Measurements from ENCODE around the gene SLC6A17.
A peak's percentile ranks its signal among the peaks of the same experiment; 100 is the strongest.

The SLC6A17 gene

DNA sequence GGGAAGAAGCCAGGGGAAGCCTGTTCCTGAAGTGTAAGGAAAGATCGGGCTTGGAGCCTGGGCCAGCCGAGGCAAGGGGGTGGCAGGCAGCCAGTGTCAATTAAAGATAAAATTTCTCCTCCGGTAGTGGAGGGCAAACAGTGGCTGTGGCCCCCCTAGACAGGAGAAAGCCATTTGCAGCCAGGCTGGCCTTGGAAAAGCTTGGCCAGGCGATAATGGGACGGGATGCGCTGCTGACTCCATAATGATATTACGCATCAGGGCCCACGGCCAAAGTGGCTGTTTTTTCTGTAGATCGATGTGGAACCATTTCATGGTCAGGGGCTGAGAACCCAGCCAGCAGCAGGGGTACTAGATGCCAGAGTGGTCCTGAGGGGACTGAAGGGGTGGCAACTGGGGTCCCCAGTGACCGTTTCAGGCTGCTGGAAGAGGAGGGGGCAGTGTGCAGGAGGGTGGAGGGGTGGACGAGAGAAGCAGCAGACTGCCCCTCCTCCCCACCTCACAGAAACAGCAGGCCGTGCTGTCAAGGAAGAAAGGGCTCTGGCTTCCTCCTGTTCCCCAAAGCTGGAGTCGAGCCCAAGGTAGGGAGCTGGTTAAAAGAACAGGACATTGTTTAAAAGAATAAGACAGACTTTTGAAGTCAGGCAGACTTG lies 85.0 kb downstream of the SLC6A17 start:
- DNase-seq (no peak), ATAC-seq (replicated peaks) (no peak)
- Mint-ChIP-seq H3K36me3 (peaks cover 6 to 13% of the 10 kb centered on the region in 2 donors), H3K4me3 (no peak overlapping the region), H3K27me3 (no peaks in the 10 kb centered on the region), H3K4me1 (peaks cover 22 to 58% of the 10 kb centered on the region in 2 donors), H3K9me3 (no peaks in the 10 kb centered on the region), H3K27ac (no peak overlapping the region)

DNA sequence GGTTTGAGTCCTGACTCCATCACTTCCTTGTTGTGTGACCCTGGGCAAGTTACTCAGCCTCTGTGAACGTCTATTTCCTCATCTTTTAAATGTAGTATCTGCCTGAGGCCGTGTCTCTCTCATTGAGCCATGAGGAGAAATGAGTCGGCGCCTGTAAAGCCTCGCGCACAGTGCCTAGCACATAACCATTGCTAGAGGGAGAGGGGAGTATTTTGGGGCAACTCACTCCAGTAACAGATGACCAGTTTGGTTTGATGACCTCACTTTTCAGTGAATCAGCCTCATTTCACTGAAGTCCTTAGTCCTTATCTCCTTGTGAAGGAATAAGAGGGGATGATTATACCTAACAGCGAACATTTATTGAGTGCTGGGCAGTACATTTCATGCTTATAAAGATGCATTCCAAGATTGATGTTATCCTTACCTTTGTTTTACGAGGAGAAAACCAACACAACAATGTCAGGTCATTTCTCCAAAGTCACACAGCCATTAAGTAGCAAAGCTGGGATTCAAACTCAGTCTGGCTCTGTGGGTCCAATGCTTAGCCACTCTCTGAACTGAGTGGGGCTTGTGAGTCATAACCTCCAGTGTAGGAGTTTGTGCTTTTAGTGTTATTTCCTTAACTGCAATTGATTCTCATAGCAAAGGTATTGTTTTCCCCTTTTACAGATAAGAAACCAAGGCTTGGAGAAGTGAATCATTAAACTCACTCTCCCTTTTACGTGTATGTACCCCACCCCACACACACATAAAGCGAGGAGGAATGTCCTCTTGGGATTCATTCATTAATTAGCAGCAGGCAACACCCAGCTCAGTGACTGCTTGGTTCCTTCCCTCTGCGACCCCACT lies 85.8 kb downstream of the SLC6A17 start:
- Mint-ChIP-seq H3K27ac (peak overlapping the region; percentile 80), H3K4me3 (peak overlapping the region in 1 of 2 donors; percentile 26), H3K4me1 (peaks cover 22 to 65% of the 10 kb centered on the region in 2 donors), H3K9me3 (no peaks in the 10 kb centered on the region), H3K27me3 (no peaks in the 10 kb centered on the region), H3K36me3 (peaks cover 6 to 13% of the 10 kb centered on the region in 2 donors)
- DNase-seq, result no peak
- peak; percentile 84 to 85 for ATAC-seq (replicated peaks)

DNA sequence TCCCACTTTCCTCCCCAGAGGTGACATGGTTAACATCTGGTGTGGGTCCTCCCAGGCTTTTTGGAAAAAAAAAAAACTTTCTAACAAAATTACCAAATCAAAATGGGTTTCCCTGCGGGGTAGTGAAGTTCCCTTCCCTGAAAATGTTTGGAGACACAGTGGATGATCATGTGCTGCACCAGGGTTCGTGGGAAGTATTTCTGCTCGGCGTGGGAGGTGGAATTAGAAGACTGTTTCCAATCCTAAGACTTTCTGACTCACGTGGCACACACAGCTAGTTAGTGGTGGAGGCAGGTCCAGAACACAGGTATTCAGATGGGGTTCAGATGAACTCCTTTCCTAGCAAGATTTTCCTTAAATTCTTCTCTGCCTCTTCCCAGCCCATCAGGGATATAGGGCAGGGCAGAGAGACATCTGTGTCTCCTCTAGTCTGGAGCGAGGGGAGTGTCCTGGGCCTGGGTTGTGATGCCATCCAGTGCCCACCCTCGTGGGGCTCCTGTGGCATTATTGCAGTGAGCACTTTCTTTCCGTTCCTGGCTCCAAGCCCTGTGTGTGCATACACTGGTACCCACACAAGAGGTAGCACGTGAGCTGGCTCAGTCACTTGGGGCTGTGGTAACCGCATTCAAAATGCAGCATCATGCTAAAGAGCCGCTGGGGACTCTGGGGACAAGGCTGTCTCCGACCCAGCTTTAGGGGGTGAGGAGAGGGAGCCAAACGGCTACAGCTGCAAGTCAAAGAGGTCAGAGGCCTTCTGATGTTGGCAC lies 87.3 kb downstream of the SLC6A17 start:
- peak in 1 of 2 donors; percentile 33 for ATAC-seq (replicated peaks)
- no peak overlapping the region for H3K4me3 Mint-ChIP-seq
- H3K9me3 Mint-ChIP-seq, result no peaks in the 10 kb centered on the region
- H3K36me3 Mint-ChIP-seq, result peaks cover 5 to 13% of the 10 kb centered on the region in 2 donors
- DNase-seq, result no peak
- no peaks in the 10 kb centered on the region for H3K27me3 Mint-ChIP-seq
- H3K27ac Mint-ChIP-seq, result no peak overlapping the region
- H3K4me1 Mint-ChIP-seq, result peaks cover 25 to 68% of the 10 kb centered on the region in 2 donors

DNA sequence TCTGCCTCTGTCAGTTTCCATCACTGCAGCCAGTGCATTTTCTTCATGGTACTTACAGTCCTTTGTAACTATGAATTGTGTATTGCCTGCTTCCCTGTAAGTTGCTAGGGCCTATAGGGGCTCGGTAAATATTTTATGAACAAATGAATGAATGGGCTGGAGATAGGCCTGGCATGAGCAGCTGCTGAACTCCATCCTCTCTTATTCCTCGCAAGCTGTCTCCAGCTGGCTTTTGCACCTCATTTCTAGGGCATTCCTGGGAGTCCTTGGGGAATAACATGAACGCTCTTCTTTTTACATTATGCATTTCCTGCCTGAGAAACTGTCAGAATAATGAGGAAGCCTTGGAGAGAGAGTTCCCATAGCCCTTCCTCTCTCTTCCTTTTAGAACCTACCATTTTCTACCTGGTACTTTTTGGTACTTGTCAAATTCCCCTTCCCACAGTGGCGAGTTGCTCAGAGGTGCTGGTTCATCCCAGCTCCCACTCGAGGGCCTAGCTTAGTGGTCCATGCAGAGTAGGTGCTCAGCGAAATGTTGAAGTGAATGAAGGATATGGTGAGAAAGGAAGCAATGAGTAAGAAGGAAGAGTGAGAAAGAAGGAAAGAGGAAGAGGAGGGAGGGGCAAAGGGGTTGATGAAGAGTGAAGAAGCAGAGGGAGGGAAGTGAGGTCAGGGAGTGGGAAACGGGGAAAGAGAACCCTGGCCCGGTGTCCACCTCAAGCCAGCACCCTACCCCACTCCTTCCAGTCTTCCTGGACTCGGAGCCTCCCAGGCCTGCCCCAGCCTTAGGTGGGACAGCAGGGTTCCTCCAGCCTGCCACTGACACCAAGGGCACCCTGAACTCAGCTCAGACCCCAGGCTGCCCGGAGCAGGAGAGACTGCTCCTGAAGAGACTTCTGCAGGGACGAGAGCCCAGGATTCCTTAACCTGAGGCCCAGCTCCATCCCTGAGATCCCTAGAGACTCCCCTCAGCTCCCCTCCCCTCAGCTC lies 89.4 kb downstream of the SLC6A17 start:
- no peak overlapping the region for H3K4me3 Mint-ChIP-seq
- peak overlapping the region; percentile 82 for H3K27ac Mint-ChIP-seq
- no peak for ATAC-seq (replicated peaks)
- no peak for DNase-seq
- no peaks in the 10 kb centered on the region for H3K9me3 Mint-ChIP-seq
- peaks cover 3 to 6% of the 10 kb centered on the region in 2 donors for H3K36me3 Mint-ChIP-seq
- peaks cover 39 to 82% of the 10 kb centered on the region in 2 donors for H3K4me1 Mint-ChIP-seq
- no peaks in the 10 kb centered on the region for H3K27me3 Mint-ChIP-seq

DNA sequence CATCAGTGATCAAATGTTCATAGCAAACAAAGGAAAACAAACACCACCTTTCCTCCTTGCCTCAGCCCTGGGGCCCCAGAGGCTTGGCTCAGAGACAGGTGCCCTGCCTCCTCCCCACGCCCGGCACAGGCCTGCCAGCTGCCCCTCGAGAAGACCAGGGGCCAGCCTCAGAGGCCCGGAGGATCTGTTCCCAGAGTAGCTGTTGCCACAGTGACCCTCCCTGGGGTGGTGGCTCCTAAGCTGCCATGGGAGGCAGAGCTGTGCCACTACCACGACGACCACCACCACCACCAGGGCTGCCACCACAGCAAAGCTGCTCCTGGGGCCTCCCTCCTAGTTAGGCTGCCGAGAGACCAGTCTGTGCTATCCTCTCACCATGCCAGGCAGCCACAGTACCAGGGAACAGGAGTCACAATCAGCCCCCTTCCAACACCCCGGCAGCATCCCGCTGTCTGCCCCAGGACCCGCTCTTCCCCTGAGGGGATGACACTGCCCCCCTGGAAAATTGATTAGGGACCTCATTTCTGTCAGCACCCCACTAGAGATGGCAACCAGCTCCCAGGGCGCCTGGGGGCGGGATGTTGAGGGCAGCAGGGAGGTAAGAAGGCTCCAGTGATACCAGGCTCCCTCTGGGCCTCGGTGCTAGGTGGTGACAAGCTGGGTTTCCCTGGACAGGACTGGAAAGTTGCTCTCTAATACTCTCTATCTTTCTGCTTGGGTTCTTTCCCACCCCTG lies 90.3 kb downstream of the SLC6A17 start:
- Mint-ChIP-seq H3K4me1 (peaks cover 41 to 82% of the 10 kb centered on the region in 2 donors), H3K27ac (peak overlapping the region; percentile 62), H3K9me3 (no peaks in the 10 kb centered on the region), H3K4me3 (no peak overlapping the region), H3K27me3 (no peaks in the 10 kb centered on the region), H3K36me3 (peaks cover 3% of the 10 kb centered on the region in 2 donors)
- ATAC-seq (replicated peaks) (no peak), DNase-seq (no peak)

DNA sequence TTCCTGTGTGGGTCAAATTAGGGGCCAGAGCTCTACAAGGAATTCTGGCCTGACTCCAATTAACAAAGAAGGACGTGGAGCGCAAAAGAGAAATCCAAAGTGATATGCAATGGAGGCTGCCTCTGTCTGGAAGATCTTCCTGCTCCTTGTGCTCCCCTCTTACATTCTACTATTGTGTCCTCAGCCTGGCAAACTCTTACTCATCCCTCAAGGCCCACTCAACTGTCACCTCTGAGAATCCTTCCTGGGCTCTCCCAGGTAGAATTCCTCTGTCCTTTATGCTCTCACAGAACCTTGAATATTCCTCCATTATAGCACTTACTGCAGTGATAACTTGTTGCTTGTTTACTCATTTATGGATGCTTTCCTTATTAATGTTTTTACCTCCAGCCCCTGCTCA lies 91.2 kb downstream of the SLC6A17 start:
- Mint-ChIP-seq H3K9me3 (no peaks in the 10 kb centered on the region), H3K36me3 (peaks cover 3% of the 10 kb centered on the region in 2 donors), H3K27me3 (no peaks in the 10 kb centered on the region), H3K4me1 (peaks cover 35 to 78% of the 10 kb centered on the region in 2 donors), H3K27ac (no peak overlapping the region), H3K4me3 (no peak overlapping the region)
- no peak for ATAC-seq (replicated peaks)
- DNase-seq, result no peak

DNA sequence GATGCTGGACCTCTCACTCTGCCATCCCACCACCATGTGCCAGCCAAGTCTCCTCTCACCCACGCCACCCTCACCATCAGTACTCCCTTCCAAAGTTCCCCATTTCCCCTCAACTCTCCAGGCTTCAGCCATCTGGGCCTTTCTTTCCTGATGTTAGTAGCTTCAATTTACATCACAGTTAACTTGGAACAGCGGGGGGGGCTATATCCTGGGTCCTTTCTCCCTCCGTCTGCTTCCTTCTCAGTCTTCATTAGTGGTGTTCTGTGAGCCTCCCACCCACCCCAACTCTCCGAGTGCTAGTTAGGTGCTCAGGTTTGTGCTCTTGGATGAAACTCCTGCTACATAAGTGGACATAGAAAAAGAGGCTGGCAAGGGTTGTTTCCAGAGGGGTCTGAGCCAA lies 91.8 kb downstream of the SLC6A17 start:
- Mint-ChIP-seq H3K4me3 (no peak overlapping the region), H3K27ac (no peak overlapping the region), H3K4me1 (peaks cover 33 to 78% of the 10 kb centered on the region in 2 donors), H3K27me3 (no peaks in the 10 kb centered on the region), H3K9me3 (no peaks in the 10 kb centered on the region), H3K36me3 (peaks cover 3% of the 10 kb centered on the region in 2 donors)
- DNase-seq, result no peak
- ATAC-seq (replicated peaks), result no peak

DNA sequence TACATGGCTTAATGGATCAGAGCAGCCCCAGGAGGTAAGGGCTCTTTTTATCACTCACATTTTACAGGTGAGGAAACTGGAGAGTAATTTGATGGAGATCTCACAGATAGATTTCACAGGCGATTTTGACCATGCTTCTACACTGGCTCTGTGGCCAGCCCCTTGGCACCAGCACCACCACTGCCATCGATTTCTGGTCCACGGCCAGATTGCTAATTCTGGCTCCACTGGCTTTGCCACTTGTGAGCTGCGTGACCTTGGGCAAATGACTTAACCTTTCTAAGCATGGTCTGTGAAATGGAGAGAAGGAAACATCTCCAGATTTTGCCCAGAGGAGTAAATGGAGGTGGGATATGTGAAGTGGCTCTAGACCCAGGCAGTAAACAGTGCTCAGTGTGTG lies 92.4 kb downstream of the SLC6A17 start:
- ATAC-seq (replicated peaks) (no peak), DNase-seq (no peak)
- peaks cover 33 to 74% of the 10 kb centered on the region in 2 donors for H3K4me1 Mint-ChIP-seq
- no peaks in the 10 kb centered on the region for H3K9me3 Mint-ChIP-seq
- no peak overlapping the region for H3K27ac Mint-ChIP-seq
- H3K27me3 Mint-ChIP-seq, result no peaks in the 10 kb centered on the region
- H3K36me3 Mint-ChIP-seq, result peaks cover 3% of the 10 kb centered on the region in 2 donors
- H3K4me3 Mint-ChIP-seq, result no peak overlapping the region

DNA sequence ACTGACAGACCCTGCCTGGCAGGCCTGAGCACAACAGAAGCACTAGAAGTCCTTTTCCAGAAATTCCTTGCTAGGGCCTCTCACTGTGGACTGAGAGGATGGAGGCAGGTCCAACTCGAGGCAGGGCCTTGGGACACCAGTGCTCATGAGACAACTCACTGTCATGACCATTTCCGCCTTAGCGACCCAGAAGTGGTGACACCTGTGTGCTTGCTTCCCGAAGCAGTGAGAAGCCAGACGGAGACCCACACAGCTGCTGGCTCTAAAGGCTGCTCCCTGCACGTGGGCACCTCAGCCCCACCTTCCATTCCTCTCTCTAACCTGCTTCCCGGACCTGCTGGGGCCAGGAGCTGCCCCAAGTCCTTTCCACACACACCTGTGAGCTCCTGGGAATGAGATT lies 92.9 kb downstream of the SLC6A17 start:
- no peaks in the 10 kb centered on the region for H3K9me3 Mint-ChIP-seq
- peak overlapping the region; percentile 14 to 55 for H3K4me3 Mint-ChIP-seq
- H3K27ac Mint-ChIP-seq, result peak overlapping the region; percentile 45
- peaks cover 33 to 70% of the 10 kb centered on the region in 2 donors for H3K4me1 Mint-ChIP-seq
- no peaks in the 10 kb centered on the region for H3K27me3 Mint-ChIP-seq
- H3K36me3 Mint-ChIP-seq, result peaks cover 3% of the 10 kb centered on the region in 2 donors
- ATAC-seq (replicated peaks), result peak; percentile 45 to 49
- no peak for DNase-seq

DNA sequence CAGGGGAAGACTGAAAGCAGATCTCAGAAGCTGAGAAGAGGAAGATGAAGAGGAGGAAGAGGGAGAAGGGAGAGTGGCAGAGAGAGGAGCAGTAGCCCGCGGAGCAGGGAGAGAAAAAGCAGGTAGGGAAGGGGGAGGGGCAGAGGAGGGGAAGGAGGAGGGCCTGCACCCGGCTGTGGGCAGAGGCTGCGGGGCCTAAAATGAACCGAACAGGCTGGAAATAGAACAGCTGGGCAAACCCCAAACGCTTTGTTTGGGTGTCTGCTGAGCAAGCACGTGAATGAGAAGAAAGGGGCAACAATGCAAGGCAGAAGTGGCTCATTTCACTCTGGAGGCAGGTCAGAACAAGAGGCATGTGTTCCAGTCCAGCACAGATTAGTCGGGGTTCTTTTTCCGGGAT lies 93.3 kb downstream of the SLC6A17 start:
- H3K27ac Mint-ChIP-seq, result peak overlapping the region; percentile 45
- H3K4me3 Mint-ChIP-seq, result peak overlapping the region; percentile 14 to 55
- peaks cover 33 to 66% of the 10 kb centered on the region in 2 donors for H3K4me1 Mint-ChIP-seq
- no peaks in the 10 kb centered on the region for H3K9me3 Mint-ChIP-seq
- H3K27me3 Mint-ChIP-seq, result no peaks in the 10 kb centered on the region
- DNase-seq (peak; percentile 65), ATAC-seq (replicated peaks) (peak; percentile 94 to 95)
- peaks cover 3% of the 10 kb centered on the region in 2 donors for H3K36me3 Mint-ChIP-seq

DNA sequence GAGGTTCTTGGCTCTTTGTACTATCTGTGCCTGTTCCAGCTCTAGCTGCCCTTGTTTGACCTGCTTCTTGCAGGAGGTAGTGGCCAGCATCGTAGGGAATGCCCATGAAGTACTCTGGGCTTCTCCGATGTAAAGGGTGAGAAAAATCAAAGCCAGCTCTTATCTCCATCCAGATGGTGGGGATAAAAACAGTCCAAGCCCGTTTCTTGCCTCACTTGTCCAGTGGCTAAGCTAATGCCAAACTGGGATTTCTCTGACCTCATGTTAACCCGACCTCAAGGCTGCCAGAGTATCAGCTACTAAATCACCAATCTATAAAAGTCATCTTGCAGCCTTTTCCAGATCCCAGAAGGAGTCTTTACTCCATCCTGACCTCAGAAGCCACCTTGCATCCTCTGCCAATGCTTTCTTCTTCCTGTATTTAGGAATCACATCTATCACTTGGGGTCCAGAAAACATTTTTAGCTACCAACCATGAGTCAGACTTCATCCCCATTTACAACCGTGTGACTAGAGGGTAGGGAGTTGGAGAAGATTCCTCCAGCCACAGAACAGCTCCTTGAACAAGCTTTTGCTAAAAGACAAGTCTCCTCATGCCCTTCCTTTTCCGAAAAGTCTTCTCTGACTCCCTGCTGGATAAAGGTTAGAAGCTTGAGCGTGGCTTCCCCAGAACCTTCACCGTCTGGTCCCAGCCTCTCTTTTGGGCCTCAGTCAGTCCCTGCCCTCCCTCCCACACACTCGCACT lies 95.8 kb downstream of the SLC6A17 start:
- no peak for DNase-seq

DNA sequence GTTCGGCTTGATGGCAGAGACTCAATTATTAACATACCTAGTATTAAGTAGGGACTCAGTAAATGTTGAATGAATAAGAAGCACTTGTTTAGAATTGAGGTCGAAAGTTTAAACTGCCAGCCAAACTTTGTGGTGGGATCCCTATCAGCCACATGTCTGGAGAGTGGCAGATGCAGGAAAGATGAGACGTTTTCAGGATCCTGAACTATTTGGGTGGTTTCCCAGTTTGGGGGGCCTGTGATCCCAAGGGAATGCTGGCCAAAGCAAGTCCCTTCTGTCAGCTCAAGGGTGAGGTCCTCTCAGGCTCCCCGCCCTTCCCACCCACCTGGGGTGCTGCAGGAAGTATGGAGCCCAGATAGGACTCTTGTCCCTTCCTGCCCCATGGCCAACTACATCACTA lies 98.5 kb downstream of the SLC6A17 start:
- DNase-seq (no peak), ATAC-seq (replicated peaks) (no peak)
- Mint-ChIP-seq H3K4me3 (no peak overlapping the region), H3K36me3 (no peaks in the 10 kb centered on the region), H3K9me3 (peaks cover 0 to 2% of the 10 kb centered on the region in 2 donors), H3K27ac (no peak overlapping the region), H3K27me3 (no peaks in the 10 kb centered on the region), H3K4me1 (peaks cover 10 to 28% of the 10 kb centered on the region in 2 donors)

More for the DNA sequence above, 95.8 kb downstream of the SLC6A17 start:
- no peak overlapping the region for H3K27ac Mint-ChIP-seq
- no peaks in the 10 kb centered on the region for H3K36me3 Mint-ChIP-seq
- H3K27me3 Mint-ChIP-seq, result no peaks in the 10 kb centered on the region
- no peaks in the 10 kb centered on the region for H3K9me3 Mint-ChIP-seq
- ATAC-seq (replicated peaks), result no peak
- no peak overlapping the region for H3K4me3 Mint-ChIP-seq
- peaks cover 22 to 42% of the 10 kb centered on the region in 2 donors for H3K4me1 Mint-ChIP-seq

Data from stimulated activated naive B cell treated with anti-CD40 and anti-IgM and Interleukin-4, amounts not matched to agents 10 μg/mL and 1 μg/mL and 100 μg/mL, for 72 hours (primary cell).